ENCODE data around the gene DCTPP1.

GRCh38 chr16:30443631-30444030 is 13.8 kb upstream of the DCTPP1 start:
- TF ChIP-seq POLR2A (IDR thresholded peaks at IDR 0.05; ENCODE audit: low read length) (no peak), GATA1 (IDR thresholded peaks at IDR 0.05; ENCODE audit: low read depth, low read length) (no peak)
